Keratinocyte (primary cell): ENCODE data around the gene AGRN.

Experiments
- CTCF ChIP-seq, 3 experiments: IDR thresholded peaks in 1 of 3; conservative IDR thresholded peaks in 1 of 3; optimal IDR thresholded peaks in 1 of 3; 2 replicates in 2 of 3; 3 replicates in 1 of 3; pipeline versions ENCODE3 to v1.5.1; 2011; ENCODE audit warnings: low read length in 3 of 3, mild to moderate bottlenecking in 3 of 3, moderate library complexity in 2 of 3, control low read depth in 1 of 3, inconsistent platforms in 1 of 3; ENCODE audit not compliant: insufficient read depth in 2 of 3; ENCODE audit errors: extremely low read depth in 1 of 3
- EZH2 ChIP-seq: IDR thresholded peaks from one replicate; pipeline ENCODE4 v1.6.1; 2012; ENCODE audit warnings: inconsistent platforms, mild to moderate bottlenecking, low read length, moderate library complexity

- TF ChIP-seq CTCF (optimal IDR thresholded peaks at IDR 0.05 in 1 of 3, IDR thresholded peaks at IDR 0.05 in 1 of 3, conservative IDR thresholded peaks at IDR 0.05 in 1 of 3; ENCODE audit: extremely low read depth in 1 of 3, insufficient read depth in 2 of 3, low read length in 3 of 3) (no peak), EZH2 (no peak)
These were observed 60.3 kb downstream of the AGRN start for GRCh38 chr1:1080122-1080757.
